ENCODE measurements around the gene KIF13A.
"Not testable (repeated sequence)": the region's sequence is repeated elsewhere in the genome, so short reads cannot be mapped to it uniquely, and the experiment has no call there.

The KIF13A gene

GRCh38 chr6:17894905-17895304 is 92.5 kb downstream of the KIF13A start:
- DNase-seq: no peak

DNA sequence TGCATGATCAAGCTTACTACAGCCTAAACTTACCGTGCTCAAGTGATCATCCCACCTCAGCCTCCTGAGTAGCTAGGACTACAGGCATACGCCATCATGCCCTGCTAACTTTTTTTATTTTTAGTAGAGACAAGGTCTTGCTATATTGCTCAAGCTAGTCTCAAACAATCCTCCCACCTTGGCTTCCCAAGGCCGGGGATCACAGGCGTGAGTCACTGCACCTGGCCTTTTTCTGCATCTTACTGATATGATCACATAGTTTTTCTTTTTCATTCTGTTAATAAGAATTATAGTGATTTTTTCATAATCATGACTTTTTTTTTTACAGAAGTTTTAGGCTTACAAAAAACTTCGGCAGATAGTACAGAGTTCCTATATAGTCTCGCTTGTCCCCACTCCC is 93.2 kb downstream of the KIF13A start:
- no peak for DNase-seq

GRCh38 chr6:17892097-17892686 is 95.2 kb downstream of the KIF13A start:
- DNase-seq: no peak

DNA sequence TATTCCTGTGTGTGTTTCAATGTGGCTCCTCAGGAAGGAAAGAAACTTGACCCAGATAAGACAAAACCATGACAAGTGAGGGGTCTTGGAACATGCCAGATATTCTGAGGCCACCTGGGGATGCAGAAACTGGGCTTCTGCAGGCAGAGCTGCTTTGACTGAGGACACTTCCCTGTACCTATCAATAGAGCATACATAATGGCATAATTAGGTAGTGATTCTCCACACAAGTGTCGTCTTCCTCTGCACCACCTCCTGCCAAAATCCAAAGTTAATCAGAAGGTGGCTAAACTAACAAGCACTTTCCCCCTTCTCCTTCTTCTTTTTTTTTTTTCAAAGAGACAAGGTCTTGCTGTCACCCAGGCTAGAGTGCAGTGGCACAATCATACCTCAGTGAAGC is 97.1 kb downstream of the KIF13A start:
- DNase-seq: no peak

- DNase-seq: not testable (repeated sequence)
Observed at GRCh38 chr6:17889777-17890176, 97.7 kb downstream of the KIF13A start.

- no peak for DNase-seq
Observed at GRCh38 chr6:17886891-17887290, 100.5 kb downstream of the KIF13A start.

- DNase-seq: no peak
Observed at GRCh38 chr6:17885889-17886576, 101.4 kb downstream of the KIF13A start.

DNA sequence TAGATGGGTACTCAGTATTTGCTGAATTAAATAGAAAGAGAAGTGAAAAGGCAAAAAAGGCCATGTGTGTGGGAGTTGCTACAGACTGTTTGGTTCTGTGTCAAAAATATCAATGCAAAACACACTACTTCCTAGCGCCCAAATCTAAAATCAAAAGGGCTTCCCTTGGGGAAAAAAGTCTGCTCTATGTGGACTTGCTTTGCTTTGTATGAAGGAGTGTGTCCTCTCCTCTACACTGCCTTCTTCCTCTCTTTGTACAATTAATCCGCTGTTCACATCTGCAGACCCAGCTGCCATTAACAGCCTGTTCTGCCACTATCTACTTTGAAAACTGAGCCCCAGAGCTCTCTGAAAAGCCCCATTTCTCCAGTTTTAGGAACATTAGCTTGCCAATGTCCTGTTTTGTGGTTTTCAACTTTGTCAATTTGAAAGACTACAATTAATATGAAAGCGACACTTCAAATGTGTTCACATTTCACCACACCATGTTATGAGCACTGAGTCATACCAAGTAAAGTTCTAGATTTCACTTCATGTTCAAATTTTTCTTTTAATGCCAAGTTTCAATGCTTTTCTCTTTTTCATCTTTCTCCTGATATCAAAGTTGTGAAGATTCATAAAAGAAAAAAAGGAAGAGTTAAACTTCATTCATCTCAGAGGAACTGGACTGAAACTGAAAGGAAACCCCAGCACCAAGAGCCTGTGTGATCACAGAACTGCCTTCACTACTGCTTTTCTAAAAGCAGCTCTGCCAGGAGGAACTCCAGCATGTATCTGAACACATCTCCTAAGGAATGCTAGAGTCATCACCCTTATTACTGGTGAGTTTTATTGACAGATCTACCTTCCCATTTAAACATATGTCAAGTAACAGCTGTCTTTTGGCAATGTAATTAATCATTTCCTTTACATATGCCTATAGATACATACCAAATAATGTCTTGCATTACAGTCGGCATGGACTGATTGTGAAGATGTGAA is 102.6 kb downstream of the KIF13A start:
- no peak for DNase-seq

GRCh38 chr6:17883665-17884497 is 103.6 kb downstream of the KIF13A start:
- DNase-seq: no peak

DNA sequence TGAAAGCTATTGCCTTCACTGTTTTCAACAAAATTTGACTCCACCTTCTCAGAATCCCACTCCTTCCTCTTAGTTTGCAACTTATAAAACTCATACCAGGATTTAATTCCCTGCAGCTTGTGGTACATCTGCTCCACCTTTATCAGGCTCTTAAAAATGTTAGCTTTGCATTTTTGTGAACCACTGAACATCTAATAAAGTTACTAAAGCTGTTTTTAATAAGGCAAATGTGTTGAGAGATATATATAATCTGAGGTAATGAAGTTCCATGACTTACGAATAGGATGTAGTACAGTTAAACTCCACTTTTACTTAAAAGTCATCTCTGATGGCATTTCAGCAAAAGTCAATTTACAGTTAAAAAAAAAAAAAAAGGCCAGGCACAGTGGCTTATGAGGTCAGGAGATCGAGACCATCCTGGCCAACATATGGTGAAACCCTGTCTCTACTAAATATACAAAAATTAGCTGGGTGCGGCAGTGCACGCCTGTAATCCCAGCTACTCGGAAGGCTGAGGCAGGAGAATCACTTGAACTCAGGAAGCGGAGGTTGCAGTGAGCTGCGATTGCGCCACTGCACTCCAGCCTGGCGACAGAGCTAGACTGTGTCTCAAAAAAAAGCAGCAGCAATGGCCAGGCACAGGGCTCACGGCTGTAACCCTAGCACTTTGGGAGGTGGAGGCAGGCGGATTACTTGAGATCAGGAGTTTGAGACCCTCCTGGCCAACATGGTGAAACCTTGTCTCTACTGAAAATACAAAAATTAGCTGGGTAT is 106.2 kb downstream of the KIF13A start:
- no peak for DNase-seq

DNA sequence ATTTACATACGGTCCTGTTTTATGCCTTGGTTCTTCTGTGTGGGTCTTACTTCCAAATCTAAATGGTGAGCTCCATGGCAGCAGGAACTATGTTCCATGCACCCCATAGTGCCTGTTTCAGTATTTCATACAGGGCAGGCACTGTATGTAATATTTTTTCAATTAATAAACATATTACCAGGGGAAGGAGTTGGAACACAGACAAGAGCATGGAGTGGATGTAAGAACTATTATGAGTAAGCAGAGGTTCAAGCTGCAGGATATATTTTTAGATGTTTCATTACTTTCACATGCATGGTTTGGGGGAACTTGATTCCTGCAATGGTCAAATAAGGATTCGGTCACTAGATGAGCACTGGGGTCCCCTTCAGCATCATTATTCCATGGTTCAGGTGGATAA is 108.3 kb downstream of the KIF13A start:
- DNase-seq: no peak

GRCh38 chr6:17878734-17879133 is 108.7 kb downstream of the KIF13A start:
- no peak for DNase-seq

DNA sequence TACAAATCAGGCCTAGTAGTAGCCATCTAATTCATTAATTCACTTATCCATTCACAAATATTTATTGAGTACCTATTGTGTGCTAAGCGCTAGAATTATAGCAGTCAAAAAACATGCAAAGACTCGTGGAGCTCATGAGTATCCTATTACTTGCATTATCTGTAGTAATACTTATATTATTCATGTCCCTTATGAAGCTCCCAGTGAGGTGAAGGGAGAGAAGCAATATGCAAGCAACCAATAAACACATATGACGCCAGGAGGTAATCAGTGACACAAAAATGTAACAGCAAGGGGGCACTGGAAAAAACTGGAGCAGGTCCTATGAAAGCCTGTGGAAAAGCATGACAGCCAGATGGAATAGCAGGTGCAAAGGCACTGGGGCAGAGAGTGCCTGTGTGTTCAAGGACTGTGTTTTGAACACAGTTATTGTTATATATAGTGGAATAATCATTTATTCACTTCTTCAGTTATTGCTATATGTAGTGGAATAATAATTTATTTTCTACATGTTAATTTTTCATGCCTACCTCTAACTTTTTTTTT is 109.5 kb downstream of the KIF13A start:
- no peak for DNase-seq

- DNase-seq: no peak
Observed at GRCh38 chr6:17877196-17877894, 110.1 kb downstream of the KIF13A start.

DNA sequence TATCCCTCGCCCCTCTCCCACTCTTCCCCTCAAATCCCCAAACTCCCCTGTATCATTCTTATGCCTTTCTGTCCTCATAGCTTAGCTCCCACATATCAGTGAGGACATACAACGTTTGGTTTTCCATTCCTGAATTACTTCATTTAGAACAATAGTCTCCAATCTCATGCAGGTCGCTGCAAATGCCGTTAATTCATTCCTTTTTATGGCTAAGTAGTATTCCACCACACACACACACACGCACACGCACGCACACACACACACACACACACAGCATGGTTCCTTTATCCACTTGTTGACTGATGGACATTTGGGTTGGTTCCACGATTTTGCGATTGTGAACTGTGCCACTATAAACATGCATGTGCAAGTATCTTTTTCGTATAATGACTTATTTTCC is 112.7 kb downstream of the KIF13A start:
- DNase-seq: no peak

DNA sequence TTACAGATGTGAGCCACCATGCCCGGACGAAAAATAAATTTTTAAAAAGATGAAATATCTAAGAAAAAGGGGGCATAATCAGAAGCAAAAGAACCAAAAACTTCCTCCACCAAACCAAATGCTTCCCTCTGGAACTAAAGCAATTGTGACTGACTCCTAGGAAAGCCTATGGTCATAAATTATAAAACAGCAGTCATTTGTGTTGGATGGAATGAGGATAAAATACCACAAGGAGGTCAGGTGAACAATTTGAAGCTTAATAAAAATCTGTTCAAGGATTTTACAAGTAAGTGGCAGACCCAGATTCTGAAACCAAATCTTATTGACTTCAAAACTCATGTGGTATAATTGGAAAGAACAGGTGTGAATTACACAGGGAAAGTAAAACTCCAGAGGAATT is 114.5 kb downstream of the KIF13A start:
- DNase-seq: no peak

DNA sequence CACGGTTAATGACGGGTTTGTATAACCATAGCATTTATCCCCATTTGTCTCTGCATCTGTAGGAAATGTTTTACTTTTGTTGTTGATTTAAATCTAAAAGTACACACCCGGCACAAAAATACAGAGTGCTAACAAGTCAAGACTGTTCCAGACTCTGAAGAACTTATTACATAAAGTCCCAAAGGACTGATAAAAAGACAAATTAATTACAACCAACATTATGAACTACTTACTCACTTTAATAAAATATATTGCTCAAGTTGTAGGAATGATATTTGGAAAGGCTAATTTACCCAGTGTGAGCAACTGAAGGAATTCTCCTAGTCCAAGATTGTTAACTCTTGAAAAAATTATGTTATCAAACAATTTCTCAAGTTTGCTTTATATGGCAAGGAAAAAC is 115.6 kb downstream of the KIF13A start:
- no peak for DNase-seq

DNA sequence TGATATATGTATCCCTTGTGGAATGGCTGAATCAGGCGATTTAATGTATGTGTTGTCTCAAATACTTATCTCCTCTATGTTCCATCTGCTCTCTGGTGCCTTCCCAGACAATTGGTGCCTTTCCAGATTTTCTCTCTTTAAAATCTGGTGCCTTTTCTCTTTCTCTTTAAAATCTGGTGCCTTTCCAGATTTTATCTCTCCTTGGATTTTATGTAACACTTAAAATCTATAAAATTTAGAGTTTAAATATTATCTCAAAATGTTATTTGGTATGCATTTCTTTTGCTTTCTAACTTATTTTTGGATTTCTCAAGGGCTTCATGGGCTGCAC is 116.3 kb downstream of the KIF13A start:
- no peak for DNase-seq

GRCh38 chr6:17870300-17871188 is 116.9 kb downstream of the KIF13A start:
- DNase-seq: no peak

DNA sequence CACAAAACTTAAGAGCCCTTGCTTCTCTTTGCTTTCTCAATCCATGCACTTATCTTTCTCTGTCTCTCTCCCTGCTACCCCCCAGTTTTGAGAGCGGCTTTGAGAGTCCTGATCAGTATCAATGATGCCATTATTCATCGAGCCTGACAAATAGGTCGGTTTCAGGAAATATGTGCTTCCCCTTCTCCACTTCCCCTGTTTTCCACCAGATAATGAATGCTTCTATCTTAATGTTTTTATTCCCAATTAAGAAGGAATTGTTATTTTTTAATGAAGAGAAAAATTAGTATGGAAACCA is 117.7 kb downstream of the KIF13A start:
- DNase-seq: no peak

Measured in NCI-H1092 (cell line).